ENCODE results near the gene ASF1A.

ASF1A gene

DNA sequence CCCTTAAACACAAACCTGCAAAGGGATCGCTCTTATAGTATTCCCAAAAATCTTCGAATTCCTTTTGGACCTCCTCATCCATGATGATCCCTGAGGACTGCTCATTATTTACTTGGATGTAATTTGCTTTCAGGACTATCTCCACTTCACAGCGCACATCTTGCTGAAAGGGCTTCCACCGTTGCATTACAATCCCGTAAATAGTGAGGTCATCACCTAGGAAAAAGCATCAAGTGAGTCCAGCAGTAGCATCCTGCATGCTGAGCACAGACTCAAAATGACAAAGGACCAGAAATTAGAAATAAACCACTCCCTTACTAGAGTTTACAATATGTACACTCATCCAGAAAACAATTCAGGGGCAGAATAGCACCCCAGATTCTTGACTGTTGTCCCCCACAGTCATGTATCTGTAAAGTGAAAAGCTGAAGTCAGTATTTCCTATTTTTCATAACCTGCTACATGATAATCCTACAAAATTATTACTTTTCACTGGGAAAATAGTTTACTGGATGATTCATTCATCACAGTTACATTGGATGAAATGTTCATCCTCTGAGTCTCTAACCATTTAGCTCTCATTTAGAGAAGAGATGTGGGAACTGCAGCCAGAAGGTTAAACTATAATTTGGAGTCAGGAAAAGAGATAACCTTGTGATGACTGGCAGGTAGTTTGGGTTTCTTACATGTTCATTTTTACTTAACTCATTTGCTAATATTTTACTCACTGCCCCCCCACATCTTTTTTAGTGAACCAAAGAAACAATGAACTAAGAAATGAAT, 23.8 kb downstream of the ASF1A start:
- no peak for DNase-seq

DNA sequence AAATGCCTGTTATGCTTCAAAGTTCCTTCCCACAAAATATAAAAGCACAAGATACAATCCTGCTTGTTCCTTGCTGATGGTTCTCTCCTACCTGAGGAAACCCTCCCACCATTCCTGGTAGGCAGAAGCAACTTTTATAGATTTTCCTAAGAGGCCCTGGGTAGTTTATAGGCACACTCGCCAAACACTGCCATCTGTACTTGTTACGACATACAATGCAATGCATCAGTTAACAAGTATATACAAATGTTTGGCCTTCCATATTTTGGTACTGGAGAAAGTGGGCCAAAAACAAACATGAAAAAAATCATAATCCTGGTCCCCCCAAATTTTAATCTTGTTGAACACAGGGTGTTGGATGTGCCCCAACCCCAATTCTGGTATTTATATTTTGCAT, 24.4 kb downstream of the ASF1A start:
- DNase-seq, result no peak

DNA sequence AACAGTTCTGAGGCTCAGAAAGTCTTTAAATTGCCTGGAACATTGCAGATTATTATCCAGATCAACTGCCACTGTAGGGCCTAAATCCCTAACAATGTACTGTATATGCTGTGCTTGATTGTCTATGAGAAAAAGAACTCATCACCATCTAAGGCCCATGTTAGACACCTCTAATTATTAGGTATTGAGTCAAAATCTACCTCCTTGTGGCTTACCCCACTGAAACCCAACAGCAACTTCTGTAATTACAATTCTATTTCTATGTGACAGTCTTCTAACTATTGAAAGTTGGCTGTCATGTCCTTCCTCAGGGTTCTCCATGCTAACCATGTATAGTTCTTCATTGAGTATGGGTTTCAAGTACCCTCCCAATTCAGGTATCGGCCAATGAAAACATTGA, 27.1 kb downstream of the ASF1A start:
- no peak for DNase-seq

DNA sequence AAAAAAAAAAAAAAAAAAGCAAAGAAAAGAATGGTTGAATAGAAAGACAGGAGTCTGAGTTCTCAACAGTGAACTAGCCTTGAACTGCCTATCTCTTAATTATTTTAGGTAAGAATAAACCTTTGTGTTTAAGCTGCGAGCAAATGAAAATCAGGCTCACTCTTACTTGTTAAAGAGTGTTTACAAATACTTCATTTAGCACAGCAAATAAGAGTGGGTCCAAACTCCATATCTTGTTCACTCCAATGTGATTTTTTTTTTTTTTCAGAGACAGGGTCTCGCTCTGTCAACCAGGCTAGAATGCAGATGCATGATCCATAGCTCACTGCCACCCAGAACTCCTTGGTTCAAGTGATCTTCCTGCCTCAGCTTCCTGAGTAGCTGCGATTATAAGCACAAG, 29.1 kb downstream of the ASF1A start:
- DNase-seq, result no peak

DNA sequence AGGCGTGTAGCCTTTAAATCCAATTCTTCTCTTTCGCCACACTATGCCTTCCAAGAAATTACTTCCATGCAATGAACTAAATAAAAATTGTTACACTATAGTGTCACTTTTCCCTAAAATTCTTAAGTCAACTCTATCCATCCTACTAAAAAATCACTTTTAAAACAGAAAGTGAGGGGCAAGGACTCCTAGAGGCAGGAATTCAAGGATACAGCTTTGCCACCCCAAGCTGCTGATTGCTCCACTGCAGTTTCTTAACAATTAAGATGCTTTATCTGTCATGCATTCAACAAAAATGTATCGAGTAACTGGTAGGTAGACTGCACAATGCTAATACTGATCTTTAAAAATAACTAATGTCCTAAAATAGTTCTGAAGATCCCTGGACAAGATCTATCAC, 36.7 kb downstream of the ASF1A start:
- no peak for DNase-seq

DNA sequence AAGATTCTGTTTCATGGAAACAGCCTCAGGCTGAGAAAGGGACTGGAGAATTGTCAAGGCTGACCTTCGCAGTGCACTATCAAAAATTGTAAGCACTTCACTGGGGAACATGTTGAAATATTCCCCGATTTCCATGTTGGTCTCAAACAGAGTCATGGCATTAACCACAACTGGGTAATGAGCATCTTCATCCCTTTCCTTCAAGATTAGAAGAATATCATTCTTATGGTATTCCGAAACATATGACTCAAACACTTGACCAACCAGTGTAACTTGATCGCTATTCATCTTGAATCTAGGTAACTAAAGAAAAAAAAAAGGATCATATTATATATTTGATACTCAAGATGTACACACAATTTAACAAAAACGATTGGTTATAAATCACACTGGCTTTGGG, 37.5 kb downstream of the ASF1A start:
- DNase-seq, result no peak

DNA sequence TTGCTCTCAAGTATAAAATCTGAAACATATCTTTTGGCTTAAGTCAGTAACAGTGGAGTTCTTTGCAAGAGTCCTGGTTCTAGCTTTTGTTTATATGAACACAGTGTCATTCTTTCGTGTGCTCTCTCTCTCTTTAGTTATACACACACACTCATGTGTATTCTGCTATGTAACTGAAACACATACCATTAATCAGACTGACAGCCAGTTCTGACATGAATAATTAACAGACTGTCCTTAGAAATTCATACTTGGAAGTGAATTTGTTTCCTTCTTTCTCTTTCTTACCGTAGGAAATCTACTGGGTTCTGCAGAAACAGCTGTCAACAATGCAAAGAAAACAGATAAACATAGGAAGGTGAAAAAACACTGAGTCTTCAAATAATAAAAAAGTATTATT, 38.5 kb downstream of the ASF1A start:
- no peak for DNase-seq

DNA sequence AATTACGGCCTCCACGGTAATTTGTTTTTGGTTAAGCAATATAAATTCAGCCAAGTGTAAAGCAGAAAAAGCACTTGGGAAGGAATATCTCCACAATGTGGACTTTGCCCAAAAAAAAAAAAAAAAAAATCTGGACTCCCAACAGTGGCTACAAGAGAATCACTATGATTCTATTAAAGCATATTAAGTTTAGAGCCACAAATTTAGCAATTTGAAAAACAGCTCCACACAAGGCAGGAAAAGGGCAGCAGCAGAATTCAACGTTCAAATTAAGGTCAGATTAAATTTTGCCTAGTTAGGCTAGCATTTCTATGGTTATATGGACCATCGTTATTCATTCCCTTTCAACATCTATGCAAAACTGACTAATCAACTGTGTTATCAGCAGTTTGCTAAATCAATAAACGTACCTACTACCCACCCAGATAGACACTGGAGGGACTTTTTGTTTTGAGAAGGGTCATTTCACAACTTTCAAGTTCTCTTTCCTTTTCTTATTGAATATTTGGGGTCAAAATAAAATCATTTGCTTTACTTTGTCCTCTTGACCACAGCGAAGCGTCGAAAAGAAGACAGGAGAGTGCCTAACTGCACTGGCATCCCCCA, 40.0 kb downstream of the ASF1A start:
- DNase-seq, result no peak

DNA sequence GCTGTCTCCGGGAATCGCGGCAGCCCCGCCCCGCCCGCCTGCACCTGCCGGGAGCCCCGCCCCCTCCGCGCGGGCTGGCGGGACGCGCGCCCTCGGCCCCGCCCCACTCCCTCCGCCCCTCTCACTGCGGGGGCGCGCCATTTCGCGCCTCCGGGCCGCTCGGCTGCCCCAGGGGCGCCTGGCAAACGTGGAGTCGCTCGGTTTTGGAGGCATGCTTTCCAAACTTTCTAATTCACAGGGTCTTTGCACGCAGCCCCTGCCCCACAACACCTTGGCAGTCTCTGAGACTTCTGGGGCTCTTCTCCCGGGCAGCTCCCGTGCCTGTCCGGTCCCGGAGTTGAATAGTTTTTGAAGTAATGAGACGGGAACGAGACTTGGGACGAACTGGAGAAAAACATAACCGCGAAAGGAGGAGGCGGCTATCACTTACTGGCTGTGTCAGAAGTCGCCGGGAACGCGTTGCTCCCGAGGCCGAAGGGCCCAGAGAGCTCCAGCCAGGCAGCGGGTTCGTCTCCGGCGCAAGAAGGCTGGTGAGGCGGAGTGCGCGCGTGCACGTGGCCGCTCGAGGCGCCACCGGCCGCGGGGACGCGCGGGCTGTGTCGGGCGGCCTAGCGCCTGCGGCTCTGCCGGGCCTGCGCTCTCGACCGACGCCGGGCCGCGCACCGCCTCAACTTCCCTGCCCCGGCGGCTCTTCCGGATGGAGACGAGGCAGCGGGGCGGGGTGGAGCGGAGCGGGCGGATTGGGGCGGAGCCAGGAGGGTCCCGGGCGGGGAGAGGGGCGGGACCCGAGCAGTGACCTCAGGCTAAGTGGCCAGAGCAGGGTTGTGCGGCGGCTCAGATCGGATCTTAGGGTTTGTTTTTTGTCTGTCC, 40.7 kb downstream of the ASF1A start, which contains the start of gene MCM9:
Gene MCM9, minus strand, starts transcription at position 699 of the 870 bp plus-strand sequence. CDS start 3,436 bp downstream, outside the sequence.
- DNase-seq, result peak; percentile 74

DNA sequence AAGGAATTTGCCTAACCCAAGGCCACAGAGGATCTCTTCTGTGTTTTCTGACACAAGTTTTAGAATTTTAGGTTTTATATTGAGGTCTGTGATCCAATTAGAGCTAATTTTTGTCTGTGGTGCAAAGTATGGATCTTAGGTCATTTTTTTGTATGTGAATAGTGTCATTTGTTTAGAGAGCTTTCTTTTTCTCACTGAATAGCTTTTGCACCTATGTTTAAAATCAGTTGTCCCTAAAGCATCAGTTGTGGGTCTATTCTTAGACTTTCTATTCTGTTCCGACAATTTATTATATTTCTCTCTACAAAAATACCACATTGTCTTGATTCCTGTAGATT, 41.3 kb downstream of the ASF1A start:
- no peak for DNase-seq

DNA sequence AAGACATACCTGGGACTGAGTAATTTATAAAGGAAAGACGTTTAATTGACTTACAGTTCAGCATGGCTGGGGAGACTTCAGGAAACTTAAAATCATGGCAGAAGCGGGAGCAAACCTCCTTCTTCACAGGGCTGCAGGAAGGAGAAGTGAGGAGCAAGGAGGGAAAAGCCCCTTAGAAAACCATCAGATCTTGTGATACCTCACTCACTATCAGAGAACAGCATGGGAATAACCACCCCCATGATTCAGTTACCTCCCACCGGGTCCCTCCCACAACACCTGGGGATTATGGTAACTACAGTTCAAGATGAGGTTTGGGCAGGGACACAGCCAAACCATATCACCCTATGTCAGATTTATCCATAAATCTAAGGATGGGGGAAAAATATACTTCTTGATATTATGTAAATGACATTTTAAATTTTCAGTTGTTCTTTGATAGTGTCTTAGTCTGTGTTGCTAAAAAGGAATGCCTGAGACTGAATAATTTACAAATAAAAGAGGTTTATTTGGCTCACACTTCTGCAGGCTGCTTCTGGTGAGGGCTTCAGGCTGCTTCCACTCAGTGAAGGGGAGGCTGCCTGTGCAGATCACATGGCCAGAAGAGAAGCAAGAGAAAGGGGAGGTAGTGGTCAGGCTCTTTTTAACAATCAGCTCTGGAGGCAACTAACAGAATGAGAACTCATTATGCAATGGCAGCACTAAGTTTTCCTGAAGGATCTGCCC, 42.2 kb downstream of the ASF1A start:
- DNase-seq, result no peak

DNA sequence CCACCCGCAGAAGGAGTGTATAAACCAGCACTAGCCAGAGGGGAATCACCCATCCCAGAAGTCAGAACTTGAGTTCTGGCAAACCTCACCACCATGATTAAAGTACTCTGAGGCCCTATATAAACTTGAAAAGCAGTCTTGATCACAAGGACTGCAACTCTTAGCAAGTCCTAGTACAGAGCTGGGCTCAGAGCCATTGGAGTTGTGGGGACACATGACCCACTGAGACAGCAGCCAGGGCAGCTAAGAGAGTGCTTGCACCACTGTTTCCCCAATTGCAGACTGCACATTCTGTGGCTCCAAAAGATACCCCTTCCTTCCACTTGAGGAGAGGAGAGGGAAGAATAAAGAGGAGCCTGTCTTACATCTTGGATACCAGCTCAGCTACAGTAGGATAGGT, 45.7 kb downstream of the ASF1A start:
- no peak for DNase-seq

DNA sequence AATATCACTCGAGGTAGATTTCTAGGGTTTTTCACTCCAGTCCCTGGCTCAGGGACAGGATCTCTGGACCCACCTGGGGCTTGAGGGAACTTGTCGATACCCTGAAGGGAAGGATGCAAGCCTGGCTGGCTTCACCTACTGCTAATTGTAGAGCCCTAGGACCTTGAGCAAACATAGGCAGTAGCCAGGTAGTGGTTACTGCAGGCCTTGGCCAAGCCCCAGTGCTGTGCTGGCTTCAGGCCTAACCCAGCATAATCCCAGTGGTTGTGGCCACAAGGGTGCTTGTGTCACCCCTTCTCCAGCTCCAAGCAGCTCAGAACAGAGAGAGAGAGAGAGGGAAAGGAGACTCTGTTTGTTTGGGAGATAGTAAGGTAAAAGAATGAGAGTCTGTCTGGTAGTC, 46.8 kb downstream of the ASF1A start:
- no peak for DNase-seq

DNA sequence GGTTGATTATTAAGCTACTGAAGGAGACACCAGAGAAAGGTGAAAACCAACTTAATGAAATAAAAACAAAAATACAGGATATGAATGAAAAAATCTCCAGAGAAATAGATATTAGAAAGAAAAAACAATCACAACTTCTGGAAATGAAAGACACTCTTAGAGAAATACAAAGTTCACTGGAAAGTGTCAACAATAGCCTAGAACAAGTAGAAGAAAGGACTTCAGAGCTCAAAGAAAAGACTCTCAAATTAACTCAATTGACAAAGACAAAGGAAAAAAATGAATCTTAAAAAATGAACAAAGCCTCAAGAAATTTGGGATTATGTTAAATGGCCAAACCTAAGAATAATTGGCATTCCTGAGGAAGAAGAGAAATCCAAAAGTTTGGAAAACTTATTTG, 51.3 kb downstream of the ASF1A start:
- no peak for DNase-seq

DNA sequence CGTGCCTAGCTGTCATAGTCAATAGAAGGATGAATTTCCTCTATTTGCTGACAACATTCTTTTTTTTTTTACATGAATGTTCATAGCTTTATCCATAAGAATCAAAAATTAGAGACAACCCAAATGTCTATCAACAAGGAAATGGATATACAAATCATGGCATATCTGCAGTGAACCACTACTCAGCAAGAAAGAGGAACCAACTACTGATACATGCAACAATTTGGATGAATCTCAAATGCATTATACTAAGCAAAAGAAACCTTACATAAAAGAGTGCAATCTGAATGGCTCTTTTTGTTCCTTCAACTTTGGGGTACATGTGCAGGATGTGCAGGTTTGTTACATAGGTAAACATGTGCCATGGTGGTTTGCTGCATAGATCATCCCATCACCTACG, 58.7 kb downstream of the ASF1A start:
- DNase-seq, result no peak

DNA sequence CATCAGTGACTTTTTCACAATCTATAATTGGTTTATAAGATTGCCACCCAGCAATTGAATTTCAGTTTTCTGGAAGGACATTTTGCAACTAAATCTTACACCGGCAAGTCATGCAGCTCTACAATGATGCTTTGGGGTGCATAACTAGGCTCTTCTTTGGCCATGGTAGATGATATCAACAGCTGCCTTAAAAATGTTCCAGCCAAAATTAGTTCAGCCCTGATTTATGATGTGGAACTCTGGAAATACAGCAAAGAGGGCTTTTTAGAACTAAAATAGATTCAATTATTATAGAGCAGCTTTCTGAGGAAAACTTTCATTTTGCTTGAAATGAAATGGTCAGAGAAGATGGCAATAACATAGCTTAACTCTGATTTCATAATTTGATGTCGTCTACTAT, 59.4 kb downstream of the ASF1A start:
- DNase-seq, result no peak

Measured in NCI-H510A treated with DMSO at 0.1 percent for 48 hours (cell line).